Mucosa of stomach (tissue), 1 donor: Measurements from ENCODE around the gene DMP1.

Source experiments
- H3K27me3 ChIP-seq: one replicate; pipeline ENCODE4 v1.7.0; 2013; ENCODE audit warnings: mild to moderate bottlenecking, low read length; ENCODE audit not compliant: control insufficient read depth, insufficient read depth
- H3K36me3 ChIP-seq: one replicate; pipeline ENCODE4 v1.7.0; 2013; ENCODE audit warnings: low read length; ENCODE audit not compliant: control insufficient read depth, insufficient read depth
- H3K4me1 ChIP-seq: one replicate; pipeline ENCODE4 v1.7.0; 2013; ENCODE audit warnings: mild to moderate bottlenecking, low read length; ENCODE audit not compliant: control insufficient read depth, insufficient read depth
- H3K4me3 ChIP-seq: one replicate; pipeline ENCODE4 v1.7.0; 2013; ENCODE audit warnings: low read length
- H3K9ac ChIP-seq: one replicate; pipeline ENCODE4 v1.7.0; 2013; ENCODE audit warnings: mild to moderate bottlenecking, low read length, moderate library complexity
- H3K9me3 ChIP-seq: one replicate; pipeline ENCODE4 v1.7.0; 2013; ENCODE audit warnings: mild to moderate bottlenecking, low read length, moderate library complexity; ENCODE audit not compliant: control insufficient read depth
- donor health status: Pancreatic carcinoma.

DMP1 gene, protein sequence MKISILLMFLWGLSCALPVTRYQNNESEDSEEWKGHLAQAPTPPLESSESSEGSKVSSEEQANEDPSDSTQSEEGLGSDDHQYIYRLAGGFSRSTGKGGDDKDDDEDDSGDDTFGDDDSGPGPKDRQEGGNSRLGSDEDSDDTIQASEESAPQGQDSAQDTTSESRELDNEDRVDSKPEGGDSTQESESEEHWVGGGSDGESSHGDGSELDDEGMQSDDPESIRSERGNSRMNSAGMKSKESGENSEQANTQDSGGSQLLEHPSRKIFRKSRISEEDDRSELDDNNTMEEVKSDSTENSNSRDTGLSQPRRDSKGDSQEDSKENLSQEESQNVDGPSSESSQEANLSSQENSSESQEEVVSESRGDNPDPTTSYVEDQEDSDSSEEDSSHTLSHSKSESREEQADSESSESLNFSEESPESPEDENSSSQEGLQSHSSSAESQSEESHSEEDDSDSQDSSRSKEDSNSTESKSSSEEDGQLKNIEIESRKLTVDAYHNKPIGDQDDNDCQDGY

DNA sequence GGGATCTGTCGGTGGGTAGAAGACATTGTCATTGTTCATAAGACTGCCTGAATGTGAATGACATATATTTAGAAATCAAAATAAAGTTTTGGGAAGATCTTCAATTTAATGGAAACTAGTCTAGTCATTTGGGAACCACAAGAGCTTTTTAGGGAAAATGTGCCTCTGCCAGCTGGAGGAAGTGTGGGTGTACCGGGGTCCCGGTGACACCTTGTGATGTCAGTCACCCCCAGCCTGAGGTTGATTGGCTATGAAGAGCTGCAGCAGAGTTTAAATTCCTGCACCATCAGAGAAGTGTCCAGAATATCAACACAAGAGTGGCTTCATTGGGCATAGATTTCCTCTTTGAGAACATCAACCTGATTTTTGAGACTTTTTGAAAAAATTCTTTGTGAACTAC is at the start of gene DMP1:
DMP1 (plus strand) TSS at position 301 of the 400 bp plus-strand sequence. CDS start 6,213 bp downstream, outside the sequence.
- Histone ChIP-seq H3K9me3 (no peaks in the 10 kb centered on the region), H3K4me3 (no peak within 1 kb of the TSS), H3K27me3 (no peaks in the 10 kb centered on the region), H3K36me3 (no peaks in the 10 kb centered on the region), H3K9ac (no peak within 1 kb of the TSS), H3K4me1 (no peaks in the 10 kb centered on the region)

DNA sequence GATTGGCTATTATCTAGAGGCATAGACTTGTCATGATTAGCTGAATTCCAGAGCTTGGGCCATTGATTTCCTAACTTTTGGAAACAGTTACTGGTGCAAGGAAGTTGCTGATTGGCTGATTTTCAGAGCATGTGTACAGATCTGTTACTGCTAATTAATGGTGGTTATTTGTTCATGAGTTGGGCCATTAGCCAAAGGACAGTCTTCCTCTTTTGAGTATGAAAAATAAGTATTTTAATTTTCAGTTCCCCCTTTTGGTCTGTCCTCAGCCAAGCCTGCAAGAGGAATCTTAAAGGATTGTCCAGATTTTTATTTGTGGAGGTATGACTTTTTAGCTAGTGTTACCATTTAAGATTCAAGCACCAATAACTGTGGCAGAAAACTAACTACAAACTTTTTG is 48.7 kb upstream of the DMP1 start:
- H3K9me3 ChIP-seq: no peaks in the 10 kb centered on the region
- H3K9ac ChIP-seq: no peak overlapping the region
- H3K4me1 ChIP-seq: no peaks in the 10 kb centered on the region
- H3K36me3 ChIP-seq: no peaks in the 10 kb centered on the region
- no peak overlapping the region for H3K4me3 ChIP-seq
- no peaks in the 10 kb centered on the region for H3K27me3 ChIP-seq

DNA sequence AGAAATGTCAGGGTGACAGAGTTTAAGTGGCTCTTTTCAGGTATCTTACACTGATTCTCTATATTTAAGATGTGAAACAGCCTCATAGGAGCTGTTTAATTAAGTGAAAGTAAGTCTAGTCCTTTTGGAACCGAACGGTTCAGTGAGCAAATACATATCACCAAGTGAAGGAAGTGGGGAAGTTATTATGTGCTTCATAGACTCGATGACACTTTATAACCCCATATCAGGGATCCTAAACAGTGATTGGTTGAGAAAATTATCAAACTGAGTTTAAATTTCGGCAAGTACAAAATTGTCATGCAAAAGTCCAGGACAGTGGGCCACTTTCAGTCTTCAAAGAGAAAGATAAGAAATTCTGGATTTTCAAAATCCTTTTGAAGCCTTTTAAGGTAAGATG is 41.9 kb upstream of the DMP1 start, which contains the start of gene DSPP:
DSPP (plus strand) TSS at position 301 of the 400 bp plus-strand sequence. CDS start 2,380 bp downstream, outside the sequence.
- Histone ChIP-seq H3K9me3 (no peaks in the 10 kb centered on the region), H3K27me3 (no peaks in the 10 kb centered on the region), H3K4me1 (no peaks in the 10 kb centered on the region), H3K9ac (no peak within 1 kb of the TSS), H3K4me3 (no peak within 1 kb of the TSS), H3K36me3 (no peaks in the 10 kb centered on the region)

DNA sequence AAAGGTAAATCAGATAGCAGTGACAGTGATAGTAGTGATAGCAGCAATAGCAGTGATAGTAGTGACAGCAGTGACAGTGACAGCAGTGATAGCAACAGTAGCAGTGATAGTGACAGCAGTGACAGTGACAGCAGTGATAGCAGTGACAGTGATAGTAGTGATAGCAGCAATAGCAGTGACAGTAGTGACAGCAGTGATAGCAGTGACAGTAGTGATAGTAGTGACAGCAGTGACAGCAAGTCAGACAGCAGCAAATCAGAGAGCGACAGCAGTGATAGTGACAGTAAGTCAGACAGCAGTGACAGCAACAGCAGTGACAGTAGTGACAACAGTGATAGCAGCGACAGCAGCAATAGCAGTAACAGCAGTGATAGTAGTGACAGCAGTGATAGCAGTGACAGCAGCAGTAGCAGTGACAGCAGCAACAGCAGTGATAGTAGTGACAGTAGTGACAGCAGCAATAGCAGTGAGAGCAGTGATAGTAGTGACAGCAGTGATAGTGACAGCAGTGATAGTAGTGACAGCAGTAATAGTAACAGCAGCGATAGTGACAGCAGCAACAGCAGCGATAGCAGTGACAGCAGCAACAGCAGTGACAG is 35.7 kb upstream of the DMP1 start:
- Histone ChIP-seq H3K9ac (no peak overlapping the region), H3K9me3 (no peaks in the 10 kb centered on the region), H3K36me3 (no peaks in the 10 kb centered on the region), H3K4me3 (no peak overlapping the region), H3K27me3 (no peaks in the 10 kb centered on the region), H3K4me1 (no peaks in the 10 kb centered on the region)

DNA sequence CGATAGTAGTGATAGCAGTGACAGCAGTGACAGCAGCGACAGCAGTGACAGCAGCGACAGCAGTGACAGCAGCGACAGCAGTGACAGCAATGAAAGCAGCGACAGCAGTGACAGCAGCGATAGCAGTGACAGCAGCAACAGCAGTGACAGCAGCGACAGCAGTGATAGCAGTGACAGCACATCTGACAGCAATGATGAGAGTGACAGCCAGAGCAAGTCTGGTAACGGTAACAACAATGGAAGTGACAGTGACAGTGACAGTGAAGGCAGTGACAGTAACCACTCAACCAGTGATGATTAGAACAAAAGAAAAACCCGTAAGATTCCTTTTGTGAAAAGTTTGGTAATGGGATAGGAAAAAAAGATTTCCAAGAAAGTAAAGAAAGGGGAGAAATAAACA is 33.8 kb upstream of the DMP1 start:
- no peak overlapping the region for H3K4me3 ChIP-seq
- no peaks in the 10 kb centered on the region for H3K27me3 ChIP-seq
- H3K4me1 ChIP-seq: no peaks in the 10 kb centered on the region
- H3K9ac ChIP-seq: no peak overlapping the region
- no peaks in the 10 kb centered on the region for H3K9me3 ChIP-seq
- no peaks in the 10 kb centered on the region for H3K36me3 ChIP-seq

DNA sequence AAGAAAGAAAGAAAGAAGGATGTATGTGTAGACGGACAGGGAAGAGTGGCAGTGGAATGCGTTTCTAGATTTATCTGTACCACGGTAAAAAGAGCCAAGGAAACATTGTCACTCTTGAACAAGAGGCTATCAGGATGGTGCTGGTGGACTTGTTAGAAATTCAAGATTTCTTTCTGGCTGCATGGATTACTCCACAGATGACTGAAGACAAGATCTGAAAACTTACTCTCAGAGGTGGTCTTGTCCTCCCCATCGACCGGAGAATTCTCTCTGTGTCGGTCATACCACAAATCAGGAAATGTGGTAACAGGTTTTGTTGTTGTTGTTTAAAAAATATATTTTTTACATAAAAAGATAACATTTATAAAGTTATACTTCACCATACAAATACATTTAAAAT is 30.0 kb upstream of the DMP1 start:
- no peaks in the 10 kb centered on the region for H3K4me1 ChIP-seq
- H3K9ac ChIP-seq: no peak overlapping the region
- no peaks in the 10 kb centered on the region for H3K36me3 ChIP-seq
- H3K9me3 ChIP-seq: no peaks in the 10 kb centered on the region
- no peaks in the 10 kb centered on the region for H3K27me3 ChIP-seq
- no peak overlapping the region for H3K4me3 ChIP-seq

DNA sequence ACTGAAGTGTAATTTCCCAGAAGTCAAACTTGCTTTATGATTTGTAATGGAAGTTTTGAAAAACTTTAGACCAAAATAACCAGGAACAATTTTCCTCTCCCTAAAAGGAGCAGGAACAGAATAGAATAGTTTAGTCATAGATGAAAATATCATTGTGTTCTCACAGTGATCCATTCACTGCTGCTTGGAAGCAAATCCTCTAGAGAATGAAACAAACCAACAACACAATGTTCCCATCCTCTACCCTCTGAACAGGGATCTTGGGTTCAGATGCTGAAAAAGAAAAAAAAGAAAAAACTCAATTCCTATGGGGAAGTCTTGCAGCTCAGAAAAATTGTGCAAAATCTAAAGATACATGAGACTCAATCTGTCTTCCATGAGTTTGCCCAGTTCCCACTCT is 29.6 kb upstream of the DMP1 start:
- Histone ChIP-seq H3K36me3 (no peaks in the 10 kb centered on the region), H3K4me3 (no peak overlapping the region), H3K27me3 (no peaks in the 10 kb centered on the region), H3K9ac (no peak overlapping the region), H3K4me1 (no peaks in the 10 kb centered on the region), H3K9me3 (no peaks in the 10 kb centered on the region)

DNA sequence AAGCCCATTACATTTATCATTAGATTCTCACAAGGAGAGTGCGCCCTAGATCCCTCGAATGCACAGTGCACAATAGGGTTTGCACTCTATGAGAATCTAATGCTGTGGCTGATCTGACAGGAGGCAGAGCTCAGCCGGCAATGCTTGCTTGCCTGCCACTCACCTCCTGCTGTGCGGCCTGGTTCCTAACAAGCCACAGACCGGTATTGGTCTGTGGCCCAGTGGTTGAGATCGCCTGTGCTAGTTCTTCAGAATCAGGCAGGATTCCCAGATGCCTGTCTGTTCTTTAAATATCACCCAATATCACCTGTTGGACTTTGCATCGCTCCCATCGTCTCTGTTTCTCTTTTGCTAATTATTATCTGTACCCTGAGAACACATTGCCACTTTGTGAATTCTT is 27.8 kb upstream of the DMP1 start:
- H3K4me1 ChIP-seq: no peaks in the 10 kb centered on the region
- no peaks in the 10 kb centered on the region for H3K9me3 ChIP-seq
- no peaks in the 10 kb centered on the region for H3K27me3 ChIP-seq
- no peak overlapping the region for H3K9ac ChIP-seq
- H3K36me3 ChIP-seq: no peaks in the 10 kb centered on the region
- H3K4me3 ChIP-seq: no peak overlapping the region

DNA sequence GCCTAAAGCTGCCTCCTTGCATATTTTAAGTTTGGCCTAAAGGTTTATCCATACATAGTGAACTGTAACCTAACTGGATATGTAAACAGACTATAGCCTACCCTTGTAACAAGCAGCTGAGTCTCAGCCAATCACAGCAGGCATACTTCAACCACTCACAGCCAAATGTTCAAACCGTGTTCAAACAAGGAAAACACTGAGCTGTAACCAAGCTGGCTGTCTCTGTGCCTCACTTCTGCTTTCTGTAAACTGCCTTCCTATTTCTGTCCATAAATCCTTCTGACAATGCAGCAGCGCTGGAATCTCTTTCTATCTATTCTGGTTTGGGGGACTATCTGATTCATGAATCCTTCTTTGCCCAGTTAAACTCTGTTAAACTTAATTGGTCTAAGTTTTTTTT is 25.4 kb upstream of the DMP1 start:
- Histone ChIP-seq H3K4me1 (no peaks in the 10 kb centered on the region), H3K9me3 (no peaks in the 10 kb centered on the region), H3K9ac (no peak overlapping the region), H3K27me3 (no peaks in the 10 kb centered on the region), H3K4me3 (no peak overlapping the region), H3K36me3 (no peaks in the 10 kb centered on the region)

DNA sequence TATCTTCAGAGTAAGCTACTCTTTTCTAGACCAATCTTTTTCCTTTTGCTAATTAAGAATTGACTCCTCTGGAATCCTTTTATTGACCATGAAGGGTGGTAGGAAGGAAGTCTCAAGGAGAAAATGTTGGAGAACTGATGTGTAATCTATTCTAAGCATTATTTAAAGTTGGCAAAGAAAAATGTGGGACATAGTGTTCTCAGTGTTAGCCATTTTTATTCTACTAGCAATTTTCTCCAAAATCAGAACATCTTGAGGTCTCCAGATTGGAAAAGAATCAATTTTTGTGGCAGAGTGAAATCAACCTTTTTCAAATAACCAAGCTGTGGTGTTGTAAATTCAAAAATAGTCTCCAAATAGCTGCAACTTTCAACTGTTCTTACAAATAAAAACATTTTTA is 18.4 kb upstream of the DMP1 start:
- H3K4me1 ChIP-seq: no peaks in the 10 kb centered on the region
- H3K9ac ChIP-seq: no peak overlapping the region
- no peaks in the 10 kb centered on the region for H3K27me3 ChIP-seq
- no peak overlapping the region for H3K4me3 ChIP-seq
- H3K36me3 ChIP-seq: no peaks in the 10 kb centered on the region
- H3K9me3 ChIP-seq: no peaks in the 10 kb centered on the region

DNA sequence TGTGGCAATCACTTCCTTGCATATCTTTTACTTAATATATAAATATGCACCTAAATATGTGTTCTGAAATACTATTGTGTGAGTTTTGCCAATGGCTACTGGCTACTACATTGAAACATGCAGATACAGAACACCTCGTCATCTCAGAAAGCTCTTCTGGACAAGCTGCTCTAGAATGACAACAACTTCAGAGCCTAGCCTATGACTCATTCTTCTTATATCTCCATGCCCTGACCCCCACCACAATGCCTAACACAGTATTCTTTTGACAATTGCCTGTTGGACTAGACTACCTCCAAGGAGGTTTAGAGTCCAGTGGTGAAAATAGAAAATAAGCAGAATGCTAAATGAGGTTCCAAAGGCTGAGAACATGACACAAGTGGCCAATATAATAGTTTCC is 17.6 kb upstream of the DMP1 start:
- Histone ChIP-seq H3K9me3 (no peaks in the 10 kb centered on the region), H3K4me3 (no peak overlapping the region), H3K36me3 (no peaks in the 10 kb centered on the region), H3K4me1 (no peaks in the 10 kb centered on the region), H3K27me3 (no peaks in the 10 kb centered on the region), H3K9ac (no peak overlapping the region)

DNA sequence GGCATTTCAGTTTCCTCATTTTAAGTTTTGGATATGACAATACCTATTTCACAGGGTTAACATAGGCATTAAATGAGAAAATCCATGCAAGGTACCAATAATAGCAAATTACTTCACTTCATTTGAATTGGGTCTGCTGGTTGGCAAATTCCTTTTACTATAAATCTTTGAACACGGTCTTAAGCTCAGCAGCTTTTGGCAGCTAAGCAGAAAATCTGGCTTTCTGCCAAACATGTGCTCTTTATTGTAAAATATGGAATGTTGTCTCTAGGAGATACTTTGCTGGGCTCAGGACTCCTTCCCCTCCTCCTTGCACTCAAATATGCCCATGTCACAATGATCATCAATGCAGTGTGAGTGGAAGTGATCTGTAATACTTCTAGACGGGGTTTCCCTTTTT is 16.8 kb upstream of the DMP1 start:
- Histone ChIP-seq H3K4me1 (no peaks in the 10 kb centered on the region), H3K36me3 (no peaks in the 10 kb centered on the region), H3K4me3 (no peak overlapping the region), H3K9ac (no peak overlapping the region), H3K9me3 (no peaks in the 10 kb centered on the region), H3K27me3 (no peaks in the 10 kb centered on the region)
